H1 (cell line): ENCODE data around the gene TAF5. TPM values are rescaled to one million over a fixed set of nuclear protein-coding genes. Genes with fewer than 3 reads are reported as not detected.

Source experiments
- ASH2L ChIP-seq: fragments of 200-600, 300-600 bp; sonication (generic); IDR thresholded peaks from one replicate; pipeline ENCODE4 v1.7.1; 2017; ENCODE audit warnings: low read length
- BACH1 ChIP-seq: IDR thresholded peaks from 2 replicates; pipeline ENCODE4 v1.6.1; 2012; ENCODE audit warnings: low read length, improper control_type of control experiment
- CBX5 ChIP-seq: fragments of 300-800, 300-1000 bp; sonication (generic); IDR thresholded peaks from 2 replicates; pipeline ENCODE4 v1.7.1; 2016; ENCODE audit warnings: antibody characterized with exemption, low read length, low read depth
- CREB1 ChIP-seq: IDR thresholded peaks from 2 replicates; pipeline ENCODE4 v1.6.1; 2012; ENCODE audit warnings: inconsistent platforms
- HDAC2 ChIP-seq, 2 experiments: fragments of 300-600 bp in 1 of 2; sonication (generic) in 1 of 2; IDR thresholded peaks; 2 replicates each; pipeline ENCODE4 v1.6.1; 2011 to 2012; ENCODE audit warnings: low read depth in 2 of 2, low read length in 2 of 2, mild to moderate bottlenecking in 2 of 2, moderate library complexity in 2 of 2, borderline replicate concordance in 1 of 2, inconsistent platforms in 1 of 2
- JUND ChIP-seq: IDR thresholded peaks from 2 replicates; pipeline ENCODE4 v1.6.1; 2011; ENCODE audit warnings: mild to moderate bottlenecking, improper control_type of control experiment, low read length
- KDM4A ChIP-seq: IDR thresholded peaks from one replicate; pipeline ENCODE4 v1.7.1; 2012; ENCODE audit warnings: low read depth, mild to moderate bottlenecking, moderate library complexity, low read length, inconsistent platforms; ENCODE audit not compliant: severe bottlenecking
- NANOG ChIP-seq: IDR thresholded peaks from 2 replicates; pipeline ENCODE4 v1.6.1; 2011; ENCODE audit warnings: low read length, low read depth, mild to moderate bottlenecking, inconsistent platforms; ENCODE audit not compliant: insufficient read depth, poor library complexity, severe bottlenecking
- RFX5 ChIP-seq: IDR thresholded peaks from 2 replicates; pipeline ENCODE4 v1.6.1; 2011; ENCODE audit warnings: low read depth, low read length, improper control_type of control experiment, borderline replicate concordance
- TAF1 ChIP-seq: IDR thresholded peaks from 2 replicates; pipeline ENCODE4 v1.6.1; 2011; ENCODE audit warnings: mild to moderate bottlenecking, low read depth, low read length
- TAF7 ChIP-seq: optimal IDR thresholded peaks from 2 replicates; pipeline ENCODE3; 2011; ENCODE audit warnings: low read depth, mild to moderate bottlenecking, inconsistent platforms, low read length, moderate library complexity, borderline replicate concordance
- USF2 ChIP-seq: IDR thresholded peaks from 2 replicates; pipeline ENCODE4 v1.6.1; 2011; ENCODE audit warnings: low read length, improper control_type of control experiment
- polyA plus RNA-seq, 7 experiments: library from polyadenylated mRNA; depleted of rRNA in 3 of 7; stranded (reverse) in 5 of 7; unstranded in 2 of 7; fragments of >200 nt in 5 of 7; fragments of 200-250 nt in 2 of 7; gene quantifications; 1 replicate in 5 of 7; 2 replicates in 1 of 7; 4 replicates in 1 of 7; pipeline versions ENCODE4 v1.2.1 to v1.2.3, GENCODE V29; 2011 to 2013; ENCODE audit warnings: missing spikeins in 2 of 7, mixed read lengths in 2 of 7
- total RNA-seq: library from RNA; stranded (reverse); fragmentation: NEBNext Ultra II Directional; extraction: Animal tissue kit (Norgen Biotek cat#: 25700); gene quantifications from 2 replicates; pipeline ENCODE4 v1.2.1, GENCODE V29; 2021
- TF ChIP-seq, protein P1 (sequence below), 3 experiments: IDR thresholded peaks; 1 replicate in 2 of 3; 2 replicates in 1 of 3; pipeline versions ENCODE4 v1.5.1 to v1.6.1; 2011; ENCODE audit warnings: low read length in 3 of 3, mild to moderate bottlenecking in 3 of 3, inconsistent platforms in 2 of 3, low read depth in 1 of 3, moderate library complexity in 1 of 3; ENCODE audit not compliant: insufficient read depth in 1 of 3; ENCODE audit errors: control extremely low read depth in 1 of 3
- TF ChIP-seq, protein P2 (sequence below): IDR thresholded peaks from 2 replicates; pipeline ENCODE4 v1.6.1; 2012; ENCODE audit warnings: inconsistent platforms

TAF5 gene
- total and polyA plus RNA-seq, 2 of the 8 experiments (the other 6 are each of a cell fraction or from before 2014, with no cell fraction given), result 5.8 to 15.6 TPM

- TF ChIP-seq TAF1, result peak; percentile 80
- TF ChIP-seq, protein P1, sequence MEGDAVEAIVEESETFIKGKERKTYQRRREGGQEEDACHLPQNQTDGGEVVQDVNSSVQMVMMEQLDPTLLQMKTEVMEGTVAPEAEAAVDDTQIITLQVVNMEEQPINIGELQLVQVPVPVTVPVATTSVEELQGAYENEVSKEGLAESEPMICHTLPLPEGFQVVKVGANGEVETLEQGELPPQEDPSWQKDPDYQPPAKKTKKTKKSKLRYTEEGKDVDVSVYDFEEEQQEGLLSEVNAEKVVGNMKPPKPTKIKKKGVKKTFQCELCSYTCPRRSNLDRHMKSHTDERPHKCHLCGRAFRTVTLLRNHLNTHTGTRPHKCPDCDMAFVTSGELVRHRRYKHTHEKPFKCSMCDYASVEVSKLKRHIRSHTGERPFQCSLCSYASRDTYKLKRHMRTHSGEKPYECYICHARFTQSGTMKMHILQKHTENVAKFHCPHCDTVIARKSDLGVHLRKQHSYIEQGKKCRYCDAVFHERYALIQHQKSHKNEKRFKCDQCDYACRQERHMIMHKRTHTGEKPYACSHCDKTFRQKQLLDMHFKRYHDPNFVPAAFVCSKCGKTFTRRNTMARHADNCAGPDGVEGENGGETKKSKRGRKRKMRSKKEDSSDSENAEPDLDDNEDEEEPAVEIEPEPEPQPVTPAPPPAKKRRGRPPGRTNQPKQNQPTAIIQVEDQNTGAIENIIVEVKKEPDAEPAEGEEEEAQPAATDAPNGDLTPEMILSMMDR (IDR thresholded peaks at IDR 0.05; ENCODE audit: control extremely low read depth in 1 of 3, insufficient read depth in 1 of 3, low read depth in 1 of 3, low read length in 3 of 3), result peak in 1 of 3 experiments; percentile 17; a peak in 1 of 4 replicates
- TF ChIP-seq, protein P2, sequence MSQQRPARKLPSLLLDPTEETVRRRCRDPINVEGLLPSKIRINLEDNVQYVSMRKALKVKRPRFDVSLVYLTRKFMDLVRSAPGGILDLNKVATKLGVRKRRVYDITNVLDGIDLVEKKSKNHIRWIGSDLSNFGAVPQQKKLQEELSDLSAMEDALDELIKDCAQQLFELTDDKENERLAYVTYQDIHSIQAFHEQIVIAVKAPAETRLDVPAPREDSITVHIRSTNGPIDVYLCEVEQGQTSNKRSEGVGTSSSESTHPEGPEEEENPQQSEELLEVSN, result peak; percentile 76; the same call in 1 of the 2 replicates
- TF ChIP-seq TAF7, result no peak
- TF ChIP-seq KDM4A, result peak; percentile 75
- peak; percentile 17 to 95; a peak in 2 of 4 replicates for TF ChIP-seq HDAC2 (IDR thresholded peaks at IDR 0.05; ENCODE audit: borderline replicate concordance in 1 of 2, low read depth in 2 of 2, low read length in 2 of 2)
- TF ChIP-seq NANOG, result no peak
- TF ChIP-seq RFX5, result no peak
- TF ChIP-seq CBX5, result no peak
- TF ChIP-seq USF2, result no peak
- TF ChIP-seq CREB1, result peak; percentile 29; the same call in 1 of the 2 replicates
- no peak for TF ChIP-seq JUND
- TF ChIP-seq ASH2L, result peak; percentile 20
- TF ChIP-seq BACH1, result peak; percentile 50
These were observed 28.5 kb downstream of the TAF5 start, which contains the start of the genes ATP5MK and PDCD11 (continued) for GRCh38 chr10:103396067-103396788.
